SW480 (cell line): ENCODE results near the gene CAMSAP3.
"Not testable (repeated sequence)": the region's sequence is repeated elsewhere in the genome, so short reads cannot be mapped to it uniquely, and the experiment has no call there.

Experiments
- DNase-seq: peaks from one replicate; pipeline ENCODE4 v3.0.0-alpha.2; 2016; ENCODE audit warnings: low spot score

CAMSAP3 gene

GRCh38 chr19:7575434-7576040 is 20.1 kb upstream of the CAMSAP3 start:
- DNase-seq, result peak; percentile 46

- DNase-seq, result not testable (repeated sequence)
These were observed 18.2 kb upstream of the CAMSAP3 start for GRCh38 chr19:7577422-7577821.

- peak; percentile 13 for DNase-seq
These were observed 17.5 kb upstream of the CAMSAP3 start for GRCh38 chr19:7578127-7578526.

GRCh38 chr19:7579182-7579581 is 16.5 kb upstream of the CAMSAP3 start:
- DNase-seq, result no peak

GRCh38 chr19:7582446-7582845 is 13.2 kb upstream of the CAMSAP3 start:
- DNase-seq, result no peak

- DNase-seq, result no peak
These were observed 5.8 kb upstream of the CAMSAP3 start for GRCh38 chr19:7589822-7590221.

GRCh38 chr19:7590256-7590655 is 5.4 kb upstream of the CAMSAP3 start:
- no peak for DNase-seq

GRCh38 chr19:7596211-7596937 is 711 bp downstream of the CAMSAP3 start:
- no peak for DNase-seq

GRCh38 chr19:7597689-7598088 is 2.0 kb downstream of the CAMSAP3 start:
- no peak for DNase-seq

GRCh38 chr19:7598180-7598579 is 2.5 kb downstream of the CAMSAP3 start:
- no peak for DNase-seq

- DNase-seq, result no peak
These were observed 5.1 kb downstream of the CAMSAP3 start for GRCh38 chr19:7600721-7601120.

GRCh38 chr19:7602240-7602934 is 6.7 kb downstream of the CAMSAP3 start:
- DNase-seq, result no peak

- no peak for DNase-seq
These were observed 7.4 kb downstream of the CAMSAP3 start for GRCh38 chr19:7602935-7603497.

GRCh38 chr19:7603919-7604318 is 8.3 kb downstream of the CAMSAP3 start:
- DNase-seq, result no peak

GRCh38 chr19:7605490-7606222 is 10.0 kb downstream of the CAMSAP3 start:
- peak; percentile 78 for DNase-seq

- no peak for DNase-seq
These were observed 10.6 kb downstream of the CAMSAP3 start for GRCh38 chr19:7606289-7606688.

- DNase-seq, result no peak
These were observed 11.7 kb downstream of the CAMSAP3 start for GRCh38 chr19:7607212-7607873.

- DNase-seq, result no peak
These were observed 12.4 kb downstream of the CAMSAP3 start for GRCh38 chr19:7607874-7608560.

GRCh38 chr19:7610491-7611240 is 15.0 kb downstream of the CAMSAP3 start:
- no peak for DNase-seq

GRCh38 chr19:7611541-7612279 is 16.0 kb downstream of the CAMSAP3 start:
- no peak for DNase-seq
